ENCODE results near the gene TP63.

GRCh38 chr3:189635339-189635738, 4.2 kb downstream of the TP63 start:
- TF ChIP-seq, protein P1, sequence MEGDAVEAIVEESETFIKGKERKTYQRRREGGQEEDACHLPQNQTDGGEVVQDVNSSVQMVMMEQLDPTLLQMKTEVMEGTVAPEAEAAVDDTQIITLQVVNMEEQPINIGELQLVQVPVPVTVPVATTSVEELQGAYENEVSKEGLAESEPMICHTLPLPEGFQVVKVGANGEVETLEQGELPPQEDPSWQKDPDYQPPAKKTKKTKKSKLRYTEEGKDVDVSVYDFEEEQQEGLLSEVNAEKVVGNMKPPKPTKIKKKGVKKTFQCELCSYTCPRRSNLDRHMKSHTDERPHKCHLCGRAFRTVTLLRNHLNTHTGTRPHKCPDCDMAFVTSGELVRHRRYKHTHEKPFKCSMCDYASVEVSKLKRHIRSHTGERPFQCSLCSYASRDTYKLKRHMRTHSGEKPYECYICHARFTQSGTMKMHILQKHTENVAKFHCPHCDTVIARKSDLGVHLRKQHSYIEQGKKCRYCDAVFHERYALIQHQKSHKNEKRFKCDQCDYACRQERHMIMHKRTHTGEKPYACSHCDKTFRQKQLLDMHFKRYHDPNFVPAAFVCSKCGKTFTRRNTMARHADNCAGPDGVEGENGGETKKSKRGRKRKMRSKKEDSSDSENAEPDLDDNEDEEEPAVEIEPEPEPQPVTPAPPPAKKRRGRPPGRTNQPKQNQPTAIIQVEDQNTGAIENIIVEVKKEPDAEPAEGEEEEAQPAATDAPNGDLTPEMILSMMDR (IDR thresholded peaks at IDR 0.05; ENCODE audit: low read length), result no peak
- no peak for TF ChIP-seq EZH2 (IDR thresholded peaks at IDR 0.05; ENCODE audit: borderline replicate concordance, low read length)
